H1 (cell line): ENCODE measurements around the gene CXCL5. TPM values are rescaled to one million over a fixed set of nuclear protein-coding genes. Genes with fewer than 3 reads are reported as not detected.

Source experiments
- CTCF ChIA-PET: fragments of 300-600 bp; sonication (Branson Sonifier 250); formaldehyde crosslinking; loops from one replicate; lab custom pipeline; 2021; ENCODE audit not compliant: partially characterized antibody; lab: Charles Lee
- POLR2A ChIA-PET: fragments of 300-600 bp; sonication (Branson Sonifier 250); formaldehyde crosslinking; loops from one replicate; lab custom pipeline; 2021; ENCODE audit warnings: inconsistent platforms; ENCODE audit not compliant: partially characterized antibody; lab: Charles Lee
- DNase-seq, 2 experiments: peaks; one replicate each; pipeline versions ENCODE4 v3.0.0 to v3.0.0-alpha.2; 2010 to 2022; ENCODE audit warnings: low spot score in 2 of 2, low read depth in 1 of 2, mixed read lengths in 1 of 2
- FAIRE-seq: peaks from 2 replicates; lab custom pipeline; 2011; peaks lifted over from hg19 to GRCh38; lab: Jason Lieb, UNC
- H2AFZ ChIP-seq: 2 replicates; pipeline ENCODE4 v1.8.1; 2012; ENCODE audit warnings: low read length, inconsistent platforms
- H2AK5ac ChIP-seq: 2 replicates; pipeline ENCODE4 v1.6.1; 2013; ENCODE audit warnings: low read depth, low read length
- H2BK120ac ChIP-seq: replicated peaks from 2 replicates; pipeline ENCODE3; 2013; ENCODE audit warnings: low read depth, low read length, inconsistent platforms
- H2BK12ac ChIP-seq: 2 replicates; pipeline ENCODE4 v1.6.1; 2013; ENCODE audit warnings: low read depth, low read length
- H2BK15ac ChIP-seq: 2 replicates; pipeline ENCODE4 v1.6.1; 2013; ENCODE audit warnings: low read length
- H2BK20ac ChIP-seq: 2 replicates; pipeline ENCODE4 v1.6.1; 2013; ENCODE audit warnings: low read length
- H2BK5ac ChIP-seq: 2 replicates; pipeline ENCODE4 v1.6.1; 2013; ENCODE audit warnings: low read depth, low read length
- H3K14ac ChIP-seq: 2 replicates; pipeline ENCODE4 v1.6.1; 2013; ENCODE audit warnings: inconsistent platforms; ENCODE audit not compliant: insufficient read length
- H3K18ac ChIP-seq: 2 replicates; pipeline ENCODE4 v1.6.1; 2013; ENCODE audit warnings: low read length; ENCODE audit errors: extremely low read depth
- H3K23ac ChIP-seq: 2 replicates; pipeline ENCODE4 v1.6.1; 2013; ENCODE audit warnings: inconsistent platforms; ENCODE audit not compliant: insufficient read length
- H3K23me2 ChIP-seq: 2 replicates; pipeline ENCODE4 v1.6.1; 2013; ENCODE audit warnings: low read depth, low read length
- H3K27ac ChIP-seq: 2 replicates; pipeline ENCODE4 v1.6.1; 2011; ENCODE audit warnings: low read depth, low read length, inconsistent platforms
- H3K27me3 ChIP-seq, 4 experiments: replicated peaks in 1 of 4; 1 replicate in 1 of 4; 2 replicates in 3 of 4; pipeline versions ENCODE4 v1.6.1 to v1.8.1; 2011 to 2013; ENCODE audit warnings: low read length in 3 of 4, mild to moderate bottlenecking in 3 of 4, inconsistent platforms in 2 of 4, mixed read lengths in 2 of 4, moderate library complexity in 1 of 4; ENCODE audit not compliant: control insufficient read depth in 3 of 4, insufficient read depth in 3 of 4; ENCODE audit errors: extremely low read depth in 1 of 4
- H3K36me3 ChIP-seq, 4 experiments: 2 replicates each; pipeline versions ENCODE4 v1.6.1 to v1.8.1; 2011 to 2013; ENCODE audit warnings: mild to moderate bottlenecking in 4 of 4, low read length in 3 of 4, moderate library complexity in 2 of 4, control low read depth in 1 of 4, inconsistent platforms in 1 of 4; ENCODE audit not compliant: insufficient read depth in 4 of 4, control insufficient read depth in 2 of 4
- H3K4ac ChIP-seq: replicated peaks from 2 replicates; pipeline ENCODE3; 2013; ENCODE audit warnings: low read length, low read depth, mixed read lengths, inconsistent platforms; ENCODE audit not compliant: insufficient read length
- H3K4me1 ChIP-seq, 4 experiments: replicated peaks in 1 of 4; 1 replicate in 1 of 4; 2 replicates in 3 of 4; pipeline versions ENCODE4 v1.6.1 to v1.8.1; 2011 to 2013; ENCODE audit warnings: low read length in 3 of 4, inconsistent platforms in 2 of 4, mixed read lengths in 1 of 4; ENCODE audit not compliant: insufficient read depth in 4 of 4, control insufficient read depth in 3 of 4
- H3K4me2 ChIP-seq, 2 experiments: 2 replicates each; pipeline versions ENCODE4 v1.6.1 to v1.8.1; 2011 to 2013; ENCODE audit warnings: low read depth in 2 of 2, low read length in 2 of 2, control low read depth in 1 of 2, inconsistent platforms in 1 of 2, mild to moderate bottlenecking in 1 of 2; ENCODE audit not compliant: insufficient read depth in 1 of 2
- H3K4me3 ChIP-seq, 4 experiments: fragments of 200-600, 300-600 bp in 1 of 4; sonication (generic), shearing (Covaris generic), sonication (Bioruptor Twin) in 1 of 4; 2 replicates each; pipeline versions ENCODE4 v1.5.1 to v1.8.1; 2011 to 2016; ENCODE audit warnings: low read length in 4 of 4, low read depth in 3 of 4, control low read depth in 2 of 4, inconsistent platforms in 2 of 4, mild to moderate bottlenecking in 2 of 4, mixed read lengths in 1 of 4, moderate library complexity in 1 of 4; ENCODE audit not compliant: insufficient read depth in 2 of 4; ENCODE audit errors: extremely low read depth in 1 of 4
- H3K56ac ChIP-seq: replicated peaks from 2 replicates; pipeline ENCODE3; 2013; ENCODE audit warnings: low read depth, mild to moderate bottlenecking, mixed read lengths, low read length, inconsistent platforms; ENCODE audit not compliant: insufficient read length
- H3K79me1 ChIP-seq: 2 replicates; pipeline ENCODE4 v1.6.1; 2013; ENCODE audit warnings: low read depth, low read length, control low read depth
- H3K79me2 ChIP-seq, 2 experiments: 2 replicates each; pipeline versions ENCODE4 v1.6.1 to v1.8.1; 2012 to 2013; ENCODE audit warnings: low read length in 2 of 2, mild to moderate bottlenecking in 2 of 2, inconsistent platforms in 1 of 2; ENCODE audit not compliant: insufficient read depth in 2 of 2, control insufficient read depth in 1 of 2
- H3K9ac ChIP-seq, 4 experiments: replicated peaks in 1 of 4; 1 replicate in 1 of 4; 2 replicates in 3 of 4; pipeline versions ENCODE4 v1.6.1 to v1.8.1; 2011 to 2013; ENCODE audit warnings: low read depth in 3 of 4, low read length in 3 of 4, control low read depth in 2 of 4, mild to moderate bottlenecking in 2 of 4, moderate library complexity in 2 of 4, inconsistent platforms in 1 of 4; ENCODE audit errors: extremely low read depth in 1 of 4
- H3K9me3 ChIP-seq, 2 experiments: 2 replicates each; pipeline versions ENCODE4 v1.6.1 to v1.8.1; 2012 to 2013; ENCODE audit warnings: mild to moderate bottlenecking in 2 of 2, moderate library complexity in 2 of 2, control low read depth in 1 of 2, inconsistent platforms in 1 of 2, low read depth in 1 of 2, low read length in 1 of 2, mixed read lengths in 1 of 2; ENCODE audit not compliant: insufficient read depth in 2 of 2
- H4K20me1 ChIP-seq, 2 experiments: replicated peaks in 1 of 2; 2 replicates each; pipeline versions ENCODE3 to v1.8.1; 2011 to 2013; ENCODE audit warnings: inconsistent platforms in 2 of 2, low read length in 2 of 2, mild to moderate bottlenecking in 1 of 2; ENCODE audit not compliant: insufficient read depth in 2 of 2, control insufficient read depth in 1 of 2
- H4K5ac ChIP-seq: 2 replicates; pipeline ENCODE4 v1.6.1; 2013; ENCODE audit warnings: low read length, low read depth, mixed read lengths, inconsistent platforms; ENCODE audit not compliant: insufficient read length
- H4K8ac ChIP-seq: 2 replicates; pipeline ENCODE4 v1.8.0; 2013; ENCODE audit warnings: mild to moderate bottlenecking, moderate library complexity, low read length, inconsistent platforms; ENCODE audit not compliant: insufficient read depth; ENCODE audit errors: extremely low read depth
- H4K91ac ChIP-seq: replicated peaks from 2 replicates; pipeline ENCODE3; 2013; ENCODE audit warnings: low read length, mixed read lengths, inconsistent platforms; ENCODE audit not compliant: insufficient read length
- ASH2L ChIP-seq: fragments of 200-600, 300-600 bp; sonication (generic); IDR thresholded peaks from one replicate; pipeline ENCODE4 v1.7.1; 2017; ENCODE audit warnings: low read length
- BCL11A ChIP-seq, 2 experiments: IDR thresholded peaks; one replicate each; pipeline ENCODE4 v1.6.1; 2011; ENCODE audit warnings: low read depth in 2 of 2, low read length in 2 of 2, mild to moderate bottlenecking in 2 of 2
- E2F6 ChIP-seq: IDR thresholded peaks from 2 replicates; pipeline ENCODE4 v1.6.1; 2012; ENCODE audit warnings: inconsistent platforms
- EGR1 ChIP-seq: IDR thresholded peaks from 2 replicates; pipeline ENCODE4 v1.6.1; 2011; ENCODE audit warnings: low read depth, low read length, borderline replicate concordance
- EP300 ChIP-seq, 2 experiments: IDR thresholded peaks; 1 replicate in 1 of 2; 2 replicates in 1 of 2; pipeline ENCODE4 v1.6.1; 2011 to 2012; ENCODE audit warnings: low read depth in 2 of 2, low read length in 2 of 2, mild to moderate bottlenecking in 2 of 2, borderline replicate concordance in 1 of 2, inconsistent platforms in 1 of 2, moderate library complexity in 1 of 2
- FOSL1 ChIP-seq: IDR thresholded peaks from 2 replicates; pipeline ENCODE4 v1.6.1; 2011; ENCODE audit warnings: mild to moderate bottlenecking, low read depth, low read length, moderate library complexity; ENCODE audit not compliant: insufficient read depth
- HDAC2 ChIP-seq, 2 experiments: fragments of 300-600 bp in 1 of 2; sonication (generic) in 1 of 2; IDR thresholded peaks; 2 replicates each; pipeline ENCODE4 v1.6.1; 2011 to 2012; ENCODE audit warnings: low read depth in 2 of 2, low read length in 2 of 2, mild to moderate bottlenecking in 2 of 2, moderate library complexity in 2 of 2, borderline replicate concordance in 1 of 2, inconsistent platforms in 1 of 2
- KDM5A ChIP-seq: fragments of 200-600 bp; IDR thresholded peaks from 2 replicates; pipeline ENCODE4 v1.7.1; 2012; ENCODE audit warnings: mild to moderate bottlenecking, low read length, inconsistent platforms, mixed read lengths
- RBBP5 ChIP-seq: IDR thresholded peaks from 2 replicates; pipeline ENCODE4 v1.7.1; 2012; ENCODE audit warnings: low read depth, mild to moderate bottlenecking, inconsistent platforms, low read length, moderate library complexity, borderline replicate concordance
- RNF2 ChIP-seq: fragments of 200-900, 300-1000 bp; sonication (generic); IDR thresholded peaks from 2 replicates; pipeline ENCODE4 v1.7.1; 2016; ENCODE audit warnings: borderline replicate concordance, low read depth, mild to moderate bottlenecking, antibody characterized with exemption, low read length; ENCODE audit not compliant: poor library complexity, severe bottlenecking; ENCODE audit errors: missing control alignments
- SIN3A ChIP-seq, 2 experiments: IDR thresholded peaks in 1 of 2; conservative IDR thresholded peaks in 1 of 2; 2 replicates each; pipeline ENCODE4 v1.6.1; 2011 to 2012; ENCODE audit warnings: low read length in 2 of 2, improper control_type of control experiment in 1 of 2, low read depth in 1 of 2, mild to moderate bottlenecking in 1 of 2
- SP1 ChIP-seq: IDR thresholded peaks from 2 replicates; pipeline ENCODE4 v1.6.1; 2011; ENCODE audit warnings: low read depth, low read length
- SUZ12 ChIP-seq: fragments of 200-600 bp; sonication (generic); IDR thresholded peaks from 2 replicates; pipeline ENCODE4 v1.6.1; 2012; ENCODE audit warnings: mild to moderate bottlenecking, inconsistent platforms, low read length, moderate library complexity, mixed read lengths
- WGBS, 2 experiments: shearing (Covaris generic) in 1 of 2; methylation state at CpG; one replicate each; pipeline versions ENCODE4 v1.1.6 to v1.1.7; 2013 to 2015; ENCODE audit warnings: low lambda C conversion rate in 2 of 2, mixed read lengths in 2 of 2, inconsistent platforms in 1 of 2, low coverage in 1 of 2, missing lambda C conversion rate in 1 of 2; ENCODE audit not compliant: insufficient replicate concordance in 2 of 2, insufficient coverage in 1 of 2, insufficient read length in 1 of 2; ENCODE audit errors: extremely low coverage in 1 of 2, missing lambda C conversion rate in 1 of 2; 5-methylcytosine and 5-hydroxymethylcytosine counted together
- polyA plus RNA-seq, 7 experiments: library from polyadenylated mRNA; depleted of rRNA in 3 of 7; stranded (reverse) in 5 of 7; unstranded in 2 of 7; fragments of >200 nt in 5 of 7; fragments of 200-250 nt in 2 of 7; gene quantifications; 1 replicate in 5 of 7; 2 replicates in 1 of 7; 4 replicates in 1 of 7; pipeline versions ENCODE4 v1.2.1 to v1.2.3, GENCODE V29; 2011 to 2013; ENCODE audit warnings: missing spikeins in 2 of 7, mixed read lengths in 2 of 7
- total RNA-seq: library from RNA; stranded (reverse); fragmentation: NEBNext Ultra II Directional; extraction: Animal tissue kit (Norgen Biotek cat#: 25700); gene quantifications from 2 replicates; pipeline ENCODE4 v1.2.1, GENCODE V29; 2021

The CXCL5 gene
- total and polyA plus RNA-seq, 2 of the 8 experiments (the other 6 are each of a cell fraction or from before 2014, with no cell fraction given), result 10.9 to 15.6 TPM

GRCh38 chr4:74047152-74047551, 48.7 kb upstream of the CXCL5 start:
- no peaks in the 10 kb centered on the region for H3K36me3 ChIP-seq
- DNase-seq, result no peak
- no peak overlapping the region for H2BK120ac ChIP-seq
- H4K8ac ChIP-seq, result no peak overlapping the region
- H3K23me2 ChIP-seq, result no peaks in the 10 kb centered on the region
- no peaks in the 10 kb centered on the region for H3K79me2 ChIP-seq
- H3K9ac ChIP-seq, result no peak overlapping the region
- H2BK12ac ChIP-seq, result no peak overlapping the region
- no peak overlapping the region for H2AK5ac ChIP-seq
- H3K27ac ChIP-seq, result no peak overlapping the region
- no peak overlapping the region for H3K56ac ChIP-seq
- H2AFZ ChIP-seq, result no peak overlapping the region
- no peaks in the 10 kb centered on the region for H3K4me1 ChIP-seq
- ChIA-PET CTCF (no interaction called here), POLR2A (no interaction called here)
- H4K20me1 ChIP-seq, result no peaks in the 10 kb centered on the region
- H3K27me3 ChIP-seq, result no peaks in the 10 kb centered on the region
- H2BK15ac ChIP-seq, result no peak overlapping the region
- H3K4ac ChIP-seq, result no peak overlapping the region
- no peak overlapping the region for H4K91ac ChIP-seq
- H3K9me3 ChIP-seq, result peaks cover 2 to 4% of the 10 kb centered on the region in 2 experiments; a peak in 2 of 4 replicates
- H3K79me1 ChIP-seq, result no peaks in the 10 kb centered on the region
- H4K5ac ChIP-seq, result no peak overlapping the region
- no peak overlapping the region for H2BK5ac ChIP-seq
- H3K4me2 ChIP-seq, result no peak overlapping the region
- H3K23ac ChIP-seq, result no peak overlapping the region
- WGBS, 2 experiments, result 89% methylated on average over 1 of the region's 1 CpG; no CpG with 5 or more reads in 1 of the 2 experiments
- FAIRE-seq, result no peak
- no peak overlapping the region for H3K18ac ChIP-seq
- H3K4me3 ChIP-seq, result no peak overlapping the region
- no peak overlapping the region for H2BK20ac ChIP-seq
- no peak overlapping the region for H3K14ac ChIP-seq
- TF ChIP-seq RNF2 (no peak), BCL11A (IDR thresholded peaks at IDR 0.05; ENCODE audit: low read depth in 2 of 2, low read length in 2 of 2) (no peak), SIN3A (conservative IDR thresholded peaks at IDR 0.05 in 1 of 2, IDR thresholded peaks at IDR 0.05 in 1 of 2; ENCODE audit: low read depth in 1 of 2, low read length in 2 of 2) (no peak), ASH2L (no peak), E2F6 (no peak), KDM5A (no peak), EGR1 (no peak), EP300 (IDR thresholded peaks at IDR 0.05; ENCODE audit: borderline replicate concordance in 1 of 2, low read depth in 2 of 2, low read length in 2 of 2) (no peak), SUZ12 (no peak), RBBP5 (no peak), FOSL1 (no peak), HDAC2 (IDR thresholded peaks at IDR 0.05; ENCODE audit: borderline replicate concordance in 1 of 2, low read depth in 2 of 2, low read length in 2 of 2) (no peak), SP1 (no peak)
